Activated CD8-positive, alpha-beta memory T cell treated with anti-CD3 and anti-CD28 coated beads for 4 hours (primary cell): ENCODE measurements around the gene TMEM52B.
"Not testable (repeated sequence)": the region's sequence is repeated elsewhere in the genome, so short reads cannot be mapped to it uniquely, and the experiment has no call there.

Source experiments
- DNase-seq, 2 donors: peaks; one replicate each; pipeline ENCODE4 v3.0.0-alpha.2; 2020; ENCODE audit warnings: low read depth in 2 of 2

TMEM52B gene

GRCh38 chr12:10211940-10212738, 33.3 kb downstream of the TMEM52B start:
- peak; percentile 69 to 75 for DNase-seq

GRCh38 chr12:10212739-10213131, 33.9 kb downstream of the TMEM52B start, which contains the start of gene GABARAPL1:
Gene GABARAPL1, plus strand, starts transcription at chr12:10212877. Its CDS starts 253 bp downstream, at chr12:10213130.
- DNase-seq, result peak; percentile 57 to 64

- peak; percentile 64 to 81 for DNase-seq
These were observed 34.6 kb downstream of the TMEM52B start for GRCh38 chr12:10213168-10214135.

GRCh38 chr12:10214136-10214894, 35.5 kb downstream of the TMEM52B start:
- no peak for DNase-seq

- no peak for DNase-seq
These were observed 36.0 kb downstream of the TMEM52B start for GRCh38 chr12:10214895-10215267.

- no peak for DNase-seq
These were observed 36.6 kb downstream of the TMEM52B start for GRCh38 chr12:10215436-10215835.

GRCh38 chr12:10215946-10216345, 37.1 kb downstream of the TMEM52B start:
- not testable (repeated sequence) for DNase-seq

GRCh38 chr12:10218021-10218420, 39.2 kb downstream of the TMEM52B start:
- DNase-seq, result no peak

GRCh38 chr12:10220398-10221077, 41.7 kb downstream of the TMEM52B start:
- DNase-seq, result no peak

GRCh38 chr12:10221846-10222245, 43.0 kb downstream of the TMEM52B start:
- DNase-seq, result no peak

GRCh38 chr12:10223208-10223607, 44.4 kb downstream of the TMEM52B start:
- DNase-seq, result no peak

GRCh38 chr12:10225426-10225825, 46.6 kb downstream of the TMEM52B start:
- not testable (repeated sequence) for DNase-seq

- no peak for DNase-seq
These were observed 47.3 kb downstream of the TMEM52B start for GRCh38 chr12:10226086-10226485.

GRCh38 chr12:10226731-10227130, 47.9 kb downstream of the TMEM52B start:
- DNase-seq, result no peak

GRCh38 chr12:10227648-10228047, 48.8 kb downstream of the TMEM52B start:
- no peak for DNase-seq

GRCh38 chr12:10234562-10234961, 55.7 kb downstream of the TMEM52B start:
- DNase-seq, result no peak

- no peak for DNase-seq
These were observed 57.2 kb downstream of the TMEM52B start for GRCh38 chr12:10235761-10236631.

GRCh38 chr12:10236720-10237119, 57.9 kb downstream of the TMEM52B start:
- no peak for DNase-seq

- no peak for DNase-seq
These were observed 59.7 kb downstream of the TMEM52B start for GRCh38 chr12:10238526-10238925.

- no peak for DNase-seq
These were observed 62.5 kb downstream of the TMEM52B start for GRCh38 chr12:10241290-10241689.
